B cell (primary cell): Measurements from ENCODE around the gene LRRTM1. TPM values are rescaled to one million over a fixed set of nuclear protein-coding genes. Genes with fewer than 3 reads are reported as not detected.

Experiments
- ATAC-seq: fragments of 200-7000 bp; cut with Tn5 transposase; one replicate; pipeline ENCODE4 v1.10.0; 2021; ENCODE audit warnings: low read depth, mild to moderate bottlenecking, moderate number of reproducible peaks, moderate library complexity
- CTCF ChIA-PET: fragments of 350-600 bp; sonication (Branson Sonifier 250); formaldehyde crosslinking; loops from one replicate; lab custom pipeline; 2021; ENCODE audit warnings: antibody characterized with exemption, inconsistent platforms; lab: Charles Lee
- POLR2A ChIA-PET: fragments of 350-600 bp; sonication (Branson Sonifier 250); formaldehyde crosslinking; loops from one replicate; lab custom pipeline; 2021; ENCODE audit warnings: antibody characterized with exemption; lab: Charles Lee
- DNase-seq: peaks from one replicate; pipeline ENCODE4 v3.0.0; 2013
- H2AFZ ChIP-seq: 2 replicates; pipeline ENCODE4 v1.6.1; 2012; ENCODE audit warnings: mild to moderate bottlenecking, low read depth, low read length; ENCODE audit not compliant: insufficient read depth, poor library complexity, severe bottlenecking
- H3K27ac ChIP-seq, 2 donors: 1 replicate in 1 of 2; 2 replicates in 1 of 2; pipeline ENCODE4 v1.5.1; 2012 to 2013; ENCODE audit warnings: low read length in 2 of 2, mild to moderate bottlenecking in 2 of 2, moderate library complexity in 1 of 2
- H3K27me3 ChIP-seq, 4 experiments: fragments of 200-600 bp in 1 of 4; sonication (generic) in 1 of 4; replicated peaks in 1 of 4; 1 replicate in 2 of 4; 2 replicates in 2 of 4; pipeline versions ENCODE4 v1.6.1 to v1.7.0; 2013 to 2016; ENCODE audit warnings: low read length in 3 of 4, mild to moderate bottlenecking in 2 of 4, mixed read lengths in 1 of 4, moderate library complexity in 1 of 4; ENCODE audit not compliant: insufficient read depth in 4 of 4, control insufficient read depth in 3 of 4; ENCODE audit errors: control extremely low read depth in 1 of 4
- H3K36me3 ChIP-seq, 2 experiments: replicated peaks in 1 of 2; 1 replicate in 1 of 2; 2 replicates in 1 of 2; pipeline versions ENCODE4 v1.6.1 to v1.7.1; 2013; ENCODE audit warnings: low read length in 1 of 2; ENCODE audit not compliant: insufficient read depth in 2 of 2, control insufficient read depth in 1 of 2; ENCODE audit errors: control extremely low read depth in 1 of 2, extremely low read depth in 1 of 2
- H3K4me1 ChIP-seq, 2 donors: fragments of 200-600 bp in 1 of 2; sonication (generic) in 1 of 2; 1 replicate in 1 of 2; 2 replicates in 1 of 2; pipeline versions ENCODE4 v1.5.1 to v1.6.1; 2013 to 2017; ENCODE audit warnings: low read length in 2 of 2; ENCODE audit not compliant: control insufficient read depth in 2 of 2, insufficient read depth in 2 of 2
- H3K4me2 ChIP-seq: replicated peaks from 2 replicates; pipeline ENCODE3; 2012; ENCODE audit warnings: mild to moderate bottlenecking, low read depth, low read length; ENCODE audit not compliant: poor library complexity, severe bottlenecking
- H3K4me3 ChIP-seq, 5 experiments: fragments of 200-600 bp in 1 of 5; sonication (generic) in 1 of 5; 1 replicate in 3 of 5; 2 replicates in 2 of 5; pipeline versions ENCODE4 v1.5.1 to v1.7.0; 2011 to 2016; ENCODE audit warnings: low read length in 4 of 5, mild to moderate bottlenecking in 4 of 5, low read depth in 2 of 5, control low read depth in 1 of 5, moderate library complexity in 1 of 5; ENCODE audit not compliant: insufficient read depth in 1 of 5; ENCODE audit errors: control extremely low read depth in 1 of 5, extremely low read depth in 1 of 5
- H3K79me2 ChIP-seq: fragments of 200-600 bp; sonication (generic); one replicate; pipeline ENCODE4 v1.6.0; 2016; ENCODE audit warnings: low read length; ENCODE audit not compliant: control insufficient read depth, insufficient read depth
- H3K9ac ChIP-seq: fragments of 200-600 bp; sonication (generic); 2 replicates; pipeline ENCODE4 v1.6.1; 2017; ENCODE audit warnings: mild to moderate bottlenecking, low read length, moderate library complexity
- H3K9me3 ChIP-seq, 3 donors: one replicate each; pipeline versions ENCODE4 v1.6.1 to v1.7.1; 2013; ENCODE audit warnings: low read length in 2 of 3; ENCODE audit not compliant: control insufficient read depth in 2 of 3, insufficient read depth in 1 of 3; ENCODE audit errors: control extremely low read depth in 1 of 3
- H4K20me1 ChIP-seq: 2 replicates; pipeline ENCODE4 v1.6.0; 2012; ENCODE audit warnings: mild to moderate bottlenecking, low read length; ENCODE audit not compliant: insufficient read depth, control insufficient read depth, poor library complexity, severe bottlenecking
- H3K27ac Mint-ChIP-seq: one replicate; pipeline ENCODE4 v1.8.0; 2021; ENCODE audit warnings: mixed read lengths
- H3K27me3 Mint-ChIP-seq: one replicate; pipeline ENCODE4 v1.8.0; 2021; ENCODE audit warnings: mixed read lengths
- H3K4me1 Mint-ChIP-seq: one replicate; pipeline ENCODE4 v1.8.0; 2021; ENCODE audit warnings: mixed read lengths
- H3K4me3 Mint-ChIP-seq: one replicate; pipeline ENCODE4 v1.8.0; 2021; ENCODE audit warnings: mixed read lengths
- H3K9me3 Mint-ChIP-seq: one replicate; pipeline ENCODE4 v1.8.0; 2022; ENCODE audit warnings: mixed read lengths; ENCODE audit not compliant: insufficient read depth
- EZH2 ChIP-seq: IDR thresholded peaks from 2 replicates; pipeline ENCODE4 v1.6.1; 2012; ENCODE audit warnings: borderline replicate concordance, low read depth, mild to moderate bottlenecking, moderate library complexity, low read length; ENCODE audit not compliant: insufficient read depth, poor library complexity, severe bottlenecking
- WGBS: methylation state at CpG from one replicate; pipeline ENCODE4 v1.1.5; 2013; ENCODE audit warnings: missing lambda C conversion rate; ENCODE audit not compliant: insufficient coverage; 5-methylcytosine and 5-hydroxymethylcytosine counted together
- intact Hi-C: fragments of 100-400 bp; cut with micrococcal nuclease; formaldehyde crosslinking; loops from one replicate; pipeline ENCODE4 v1.10.0; 2022
- polyA plus RNA-seq: library from polyadenylated mRNA; depleted of rRNA; stranded (reverse); fragments of >200 nt; gene quantifications from 2 replicates; pipeline ENCODE4 v1.2.3, GENCODE V29; 2012
- total RNA-seq, 2 donors: library from RNA; stranded (reverse); fragments of 120-200 nt in 1 of 2; gene quantifications; 1 replicate in 1 of 2; 2 replicates in 1 of 2; pipeline versions ENCODE4 v1.2.3 to v1.2.4, GENCODE V29; 2013 to 2022
- TF ChIP-seq, protein P1 (sequence below): fragments of 200-600 bp; IDR thresholded peaks from one replicate; pipeline ENCODE4 v1.8.0; 2022; ENCODE audit warnings: antibody characterized with exemption, mild to moderate bottlenecking

LRRTM1 gene
- total and polyA plus RNA-seq, 2 donors (not counting 1 experiment from before 2014, with no cell fraction given), result not detected

DNA sequence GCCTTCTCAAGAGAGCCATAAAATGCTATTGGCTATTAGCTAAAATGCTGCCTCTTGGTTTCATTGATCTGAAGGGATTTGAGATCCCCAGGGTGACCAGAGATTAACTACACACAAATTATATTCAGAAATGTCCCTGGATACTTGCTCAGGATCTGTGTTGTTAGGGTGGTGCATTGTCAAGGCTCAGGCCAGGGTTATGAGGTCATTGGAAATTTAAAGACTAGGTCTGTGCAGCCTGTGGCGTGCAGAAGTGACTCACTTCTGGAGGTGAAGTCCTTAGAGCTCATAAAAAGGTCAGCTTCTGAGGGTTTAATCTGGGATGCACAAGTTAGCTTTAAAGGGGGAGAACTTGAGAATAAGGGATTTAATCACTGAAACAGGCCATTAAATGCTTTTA lies 23.5 kb downstream of the LRRTM1 start:
- H3K9ac ChIP-seq, result no peak overlapping the region
- H3K4me1 ChIP-seq, result no peaks in the 10 kb centered on the region
- H3K9me3 Mint-ChIP-seq, result no peaks in the 10 kb centered on the region
- H3K4me3 Mint-ChIP-seq, result no peak overlapping the region
- no peaks in the 10 kb centered on the region for H3K4me1 Mint-ChIP-seq
- no peaks in the 10 kb centered on the region for H3K27me3 Mint-ChIP-seq
- H3K4me2 ChIP-seq, result no peak overlapping the region
- no peaks in the 10 kb centered on the region for H3K9me3 ChIP-seq
- no CpG with 5 or more reads among the region's 1 CpG for WGBS
- H3K4me3 ChIP-seq, result no peak overlapping the region
- DNase-seq (no peak), ATAC-seq (no peak)
- no peak overlapping the region for H3K27ac Mint-ChIP-seq
- TF ChIP-seq, protein P1, sequence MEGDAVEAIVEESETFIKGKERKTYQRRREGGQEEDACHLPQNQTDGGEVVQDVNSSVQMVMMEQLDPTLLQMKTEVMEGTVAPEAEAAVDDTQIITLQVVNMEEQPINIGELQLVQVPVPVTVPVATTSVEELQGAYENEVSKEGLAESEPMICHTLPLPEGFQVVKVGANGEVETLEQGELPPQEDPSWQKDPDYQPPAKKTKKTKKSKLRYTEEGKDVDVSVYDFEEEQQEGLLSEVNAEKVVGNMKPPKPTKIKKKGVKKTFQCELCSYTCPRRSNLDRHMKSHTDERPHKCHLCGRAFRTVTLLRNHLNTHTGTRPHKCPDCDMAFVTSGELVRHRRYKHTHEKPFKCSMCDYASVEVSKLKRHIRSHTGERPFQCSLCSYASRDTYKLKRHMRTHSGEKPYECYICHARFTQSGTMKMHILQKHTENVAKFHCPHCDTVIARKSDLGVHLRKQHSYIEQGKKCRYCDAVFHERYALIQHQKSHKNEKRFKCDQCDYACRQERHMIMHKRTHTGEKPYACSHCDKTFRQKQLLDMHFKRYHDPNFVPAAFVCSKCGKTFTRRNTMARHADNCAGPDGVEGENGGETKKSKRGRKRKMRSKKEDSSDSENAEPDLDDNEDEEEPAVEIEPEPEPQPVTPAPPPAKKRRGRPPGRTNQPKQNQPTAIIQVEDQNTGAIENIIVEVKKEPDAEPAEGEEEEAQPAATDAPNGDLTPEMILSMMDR, result no peak
- no peak for TF ChIP-seq EZH2
- no peak overlapping the region for H2AFZ ChIP-seq
- no peaks in the 10 kb centered on the region for H3K36me3 ChIP-seq
- intact Hi-C loops, result no loop called here
- H3K27me3 ChIP-seq, result no peaks in the 10 kb centered on the region
- H3K27ac ChIP-seq, result no peak overlapping the region
- CTCF ChIA-PET, result no interaction called here
- POLR2A ChIA-PET, result no interaction called here
- H4K20me1 ChIP-seq, result no peaks in the 10 kb centered on the region
- H3K79me2 ChIP-seq, result no peaks in the 10 kb centered on the region

DNA sequence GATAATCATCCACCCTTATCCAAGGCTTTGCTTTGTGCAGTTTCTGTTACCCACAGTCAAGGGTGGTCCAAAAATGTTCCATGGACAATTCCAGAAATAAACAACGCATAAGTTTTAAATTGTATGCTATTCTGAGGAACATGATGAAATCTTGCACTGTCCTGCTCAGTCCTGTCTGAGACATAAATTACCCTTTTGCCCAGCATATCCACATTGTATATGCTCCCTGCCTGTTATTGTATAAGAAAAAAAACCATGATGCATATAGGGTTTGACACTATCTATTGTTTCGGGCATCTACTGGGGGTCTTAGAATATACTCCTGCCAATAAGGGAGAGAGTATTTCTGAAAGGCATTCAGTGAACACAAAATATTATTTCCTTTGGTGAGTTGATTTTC lies 24.0 kb downstream of the LRRTM1 start:
- Histone ChIP-seq H3K79me2 (no peaks in the 10 kb centered on the region), H3K27me3 (no peaks in the 10 kb centered on the region), H3K27ac (no peak overlapping the region), H4K20me1 (no peaks in the 10 kb centered on the region), H3K9ac (no peak overlapping the region), H2AFZ (no peak overlapping the region), H3K4me1 (no peaks in the 10 kb centered on the region), H3K36me3 (no peaks in the 10 kb centered on the region), H3K9me3 (no peaks in the 10 kb centered on the region), H3K4me2 (no peak overlapping the region), H3K4me3 (no peak overlapping the region)
- WGBS, result no CpG with 5 or more reads among the region's 2 CpGs
- no peak for DNase-seq
- no peaks in the 10 kb centered on the region for H3K4me1 Mint-ChIP-seq
- CTCF ChIA-PET, result no interaction called here
- H3K27me3 Mint-ChIP-seq, result no peaks in the 10 kb centered on the region
- H3K9me3 Mint-ChIP-seq, result no peaks in the 10 kb centered on the region
- POLR2A ChIA-PET, result no interaction called here
- no peak overlapping the region for H3K27ac Mint-ChIP-seq
- H3K4me3 Mint-ChIP-seq, result no peak overlapping the region
- intact Hi-C loops, result no loop called here
- TF ChIP-seq, protein P1, result no peak
- TF ChIP-seq EZH2, result no peak
- ATAC-seq, result no peak
